Umbilical cord (tissue), 2 donors: ENCODE measurements around the gene MAPK11. TPM values are rescaled to one million over a fixed set of nuclear protein-coding genes. Genes with fewer than 3 reads are reported as not detected.
A peak's percentile ranks its signal among the peaks of the same experiment; 100 is the strongest.

ENCODE experiments used
- DNase-seq: peaks from one replicate; pipeline ENCODE4 v3.0.0-alpha.2; 2015; ENCODE audit warnings: low spot score
- total RNA-seq: library from RNA; depleted of rRNA; stranded (reverse); fragments of >200 nt; gene quantifications from one replicate; pipeline ENCODE4 v1.2.3, GENCODE V29; 2014; ENCODE audit warnings: low replicate concordance; ENCODE audit not compliant: insufficient read depth

The MAPK11 gene
- total RNA-seq, 1 donor from 2014 or later = 4.3 TPM

DNA sequence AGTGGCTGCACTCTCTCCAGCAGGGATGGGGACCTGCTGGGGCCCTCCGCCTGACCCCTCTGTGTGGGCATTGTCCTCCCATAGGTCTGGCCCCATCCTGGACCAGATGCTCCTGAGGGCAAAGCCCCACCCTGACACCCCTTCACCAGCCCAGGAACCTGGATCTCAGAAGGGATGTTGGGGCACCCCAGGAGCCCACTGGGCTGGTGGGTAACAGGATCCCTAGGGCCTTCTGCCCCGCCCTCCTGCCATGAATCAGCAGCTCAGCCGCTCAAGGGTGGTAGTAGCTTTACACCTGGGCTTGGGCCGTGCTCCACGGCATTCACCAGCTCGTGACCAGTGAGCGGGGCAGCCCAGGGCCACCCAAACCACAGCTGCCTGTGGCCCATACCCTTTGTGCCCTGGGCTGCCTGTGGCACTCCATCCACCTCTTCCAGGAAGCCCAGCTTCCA is 7.7 kb downstream of the MAPK11 start:
- no peak for DNase-seq

DNA sequence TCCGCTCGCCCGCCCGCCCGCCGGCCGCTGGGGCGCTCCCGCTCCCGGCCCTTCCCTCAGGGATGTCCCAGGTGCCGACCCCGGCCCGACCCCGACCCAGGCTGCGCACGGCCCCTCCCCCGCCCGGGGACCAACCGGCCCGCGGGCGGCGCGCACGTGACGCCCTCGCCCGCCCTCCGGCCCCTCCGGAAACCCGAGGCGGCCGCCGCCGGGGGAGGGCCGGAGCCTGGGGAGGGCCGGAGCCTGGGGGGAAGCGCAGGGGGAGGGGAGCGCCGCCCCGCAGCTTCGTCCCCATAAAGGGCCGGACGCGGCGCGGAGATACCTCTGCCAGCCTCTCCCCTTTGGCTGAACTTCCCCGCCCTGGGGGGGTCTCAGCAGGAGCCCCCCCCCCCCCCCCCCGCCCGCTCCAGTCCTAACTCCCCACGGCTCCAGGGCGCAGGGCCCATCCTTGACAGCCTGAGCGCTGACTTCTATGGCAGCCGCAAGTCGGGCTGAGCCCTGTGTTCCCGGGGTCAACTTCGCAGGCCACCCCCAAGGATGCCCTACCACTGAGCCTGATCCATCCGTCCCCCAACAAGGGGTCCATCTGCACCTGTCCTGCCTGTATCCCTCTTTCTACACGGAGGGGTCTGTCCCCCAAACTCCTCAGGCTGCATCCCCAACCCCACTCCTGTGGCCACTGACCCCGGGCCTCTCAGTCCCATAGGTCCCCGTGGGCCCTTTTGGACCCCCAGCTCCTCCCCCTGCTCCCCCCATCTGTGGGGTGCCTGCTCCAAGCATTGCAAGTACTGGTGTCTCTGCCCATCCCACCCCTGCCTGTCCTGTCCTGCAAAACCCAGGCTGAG is 8.3 kb downstream of the MAPK11 start, which contains the start of gene MAPK12:
MAPK12 (minus strand) TSS at position 69 of the 845 bp plus-strand sequence. CDS start 174 bp downstream, outside the sequence.
- DNase-seq = peak; percentile 57

DNA sequence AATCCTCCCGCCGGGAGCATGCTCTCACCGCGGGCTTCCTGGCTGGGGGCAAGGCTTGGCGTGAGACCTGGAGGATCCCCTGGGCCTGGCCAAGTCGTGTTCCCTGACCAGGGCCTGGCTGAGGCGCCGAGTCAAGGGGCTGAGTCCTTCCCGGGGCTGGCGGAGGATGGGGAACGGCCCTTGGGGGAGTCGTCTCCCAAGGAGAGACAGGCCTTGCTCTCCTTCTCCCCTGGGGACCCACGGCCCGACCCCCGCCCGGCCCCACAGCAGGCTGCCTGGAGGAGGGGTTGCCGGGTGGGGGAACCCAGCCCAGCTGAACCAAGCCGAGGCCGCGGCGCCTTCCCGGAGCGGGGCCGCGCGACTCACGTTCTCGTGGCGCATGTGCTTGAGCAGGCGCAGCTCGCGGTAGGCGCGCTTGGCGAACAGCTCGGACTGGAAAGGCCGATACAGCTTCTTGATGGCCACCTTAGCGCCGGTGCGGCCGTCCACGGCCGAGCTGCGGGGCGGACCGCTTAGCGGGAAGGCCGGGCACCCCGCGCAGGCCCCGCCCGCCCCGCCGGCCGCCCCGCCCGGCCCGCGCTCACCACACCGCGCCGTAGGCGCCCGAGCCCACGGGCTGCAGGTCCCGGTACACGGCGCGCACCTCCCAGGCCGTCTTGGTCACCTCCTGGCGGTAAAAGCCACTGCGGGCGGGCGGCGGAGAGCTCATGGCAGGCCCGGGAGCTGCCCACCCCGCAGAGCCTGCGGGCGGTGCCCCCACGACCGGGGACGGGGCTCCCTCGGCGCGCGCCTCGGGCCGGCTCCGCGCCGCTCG is 9.2 kb downstream of the MAPK11 start:
- peak; percentile 57 for DNase-seq

DNA sequence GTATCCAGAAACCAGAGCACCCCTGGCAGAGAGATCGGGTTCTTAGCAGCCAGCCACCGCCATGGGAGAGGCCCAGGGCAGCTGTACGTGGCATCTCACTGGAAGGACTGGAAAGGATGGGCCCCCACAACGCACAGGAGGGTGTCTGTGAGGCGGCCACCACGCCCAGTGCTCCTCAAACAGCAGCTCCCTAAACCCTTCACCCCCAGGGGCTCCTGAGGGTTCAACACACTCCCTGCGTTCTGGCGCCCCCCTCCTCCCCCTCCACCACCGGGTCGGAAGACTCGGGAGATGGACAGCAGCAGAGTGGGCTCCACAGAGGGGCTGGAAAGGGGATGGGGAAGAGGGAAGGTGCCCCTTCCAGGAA is 9.8 kb downstream of the MAPK11 start:
- DNase-seq = no peak

DNA sequence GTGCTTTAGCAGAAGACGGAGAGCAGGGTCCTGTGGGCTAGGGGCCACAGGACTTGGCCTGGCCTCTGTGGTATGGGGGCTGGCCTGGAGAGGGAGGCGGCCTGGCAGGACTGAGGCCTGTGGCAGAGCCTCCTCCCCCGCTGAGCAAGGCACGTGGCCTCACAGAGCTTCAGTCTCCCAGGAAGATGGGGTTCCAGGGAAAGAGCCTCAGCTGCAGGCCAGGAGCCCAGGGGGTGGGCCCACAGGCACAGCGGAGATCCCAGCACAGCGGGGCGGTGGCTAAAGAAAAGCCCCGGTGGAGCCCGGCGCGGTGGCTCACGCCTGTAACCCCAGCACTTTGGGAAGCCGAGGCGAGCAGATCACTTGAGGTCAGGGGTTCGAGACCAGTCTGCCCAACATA is 10.9 kb downstream of the MAPK11 start:
- no peak for DNase-seq

DNA sequence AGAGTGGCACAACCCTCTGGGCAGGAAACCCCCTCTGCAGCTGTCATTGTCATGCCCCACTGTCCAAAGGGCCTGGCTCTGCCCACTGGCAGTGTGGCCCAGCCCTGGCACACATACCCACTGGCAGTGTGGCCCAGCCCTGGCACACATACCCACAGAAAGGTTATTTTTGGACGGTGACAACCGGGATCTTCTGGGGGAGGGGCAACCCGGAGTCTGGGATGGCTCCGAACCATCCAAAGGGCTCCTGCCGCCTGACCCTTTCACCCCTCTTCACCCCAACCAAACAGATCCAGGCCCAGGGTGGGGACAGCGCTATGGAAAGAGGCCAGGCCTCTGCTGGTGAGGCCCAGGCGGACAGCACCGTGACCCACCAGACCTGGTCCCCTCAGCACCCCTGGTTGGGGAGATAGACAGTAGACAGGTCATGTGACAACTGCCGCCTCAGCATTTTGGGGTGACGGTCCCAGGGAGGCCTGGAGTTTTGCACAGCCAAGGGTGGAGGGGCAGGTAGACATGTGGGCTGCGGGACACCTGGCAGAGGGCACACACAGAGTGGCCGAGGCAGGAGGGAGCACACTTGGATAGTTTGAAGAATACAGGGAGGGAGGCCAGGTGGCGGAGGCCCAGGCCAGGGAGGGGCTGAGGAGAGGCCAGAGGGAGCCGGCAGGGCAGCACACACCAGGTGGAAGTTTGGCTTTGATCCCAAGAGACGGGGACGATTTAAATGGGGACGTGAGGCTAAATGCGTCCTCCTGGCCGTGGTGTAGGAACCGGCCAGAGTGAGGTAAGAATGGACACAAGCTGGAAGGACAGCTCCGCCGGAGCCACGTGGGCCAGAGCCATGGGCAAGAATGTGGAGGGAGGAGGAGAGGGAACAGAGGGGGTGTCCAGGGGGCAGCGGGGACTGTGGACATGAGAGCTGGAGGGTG is 11.6 kb downstream of the MAPK11 start:
- DNase-seq = no peak

DNA sequence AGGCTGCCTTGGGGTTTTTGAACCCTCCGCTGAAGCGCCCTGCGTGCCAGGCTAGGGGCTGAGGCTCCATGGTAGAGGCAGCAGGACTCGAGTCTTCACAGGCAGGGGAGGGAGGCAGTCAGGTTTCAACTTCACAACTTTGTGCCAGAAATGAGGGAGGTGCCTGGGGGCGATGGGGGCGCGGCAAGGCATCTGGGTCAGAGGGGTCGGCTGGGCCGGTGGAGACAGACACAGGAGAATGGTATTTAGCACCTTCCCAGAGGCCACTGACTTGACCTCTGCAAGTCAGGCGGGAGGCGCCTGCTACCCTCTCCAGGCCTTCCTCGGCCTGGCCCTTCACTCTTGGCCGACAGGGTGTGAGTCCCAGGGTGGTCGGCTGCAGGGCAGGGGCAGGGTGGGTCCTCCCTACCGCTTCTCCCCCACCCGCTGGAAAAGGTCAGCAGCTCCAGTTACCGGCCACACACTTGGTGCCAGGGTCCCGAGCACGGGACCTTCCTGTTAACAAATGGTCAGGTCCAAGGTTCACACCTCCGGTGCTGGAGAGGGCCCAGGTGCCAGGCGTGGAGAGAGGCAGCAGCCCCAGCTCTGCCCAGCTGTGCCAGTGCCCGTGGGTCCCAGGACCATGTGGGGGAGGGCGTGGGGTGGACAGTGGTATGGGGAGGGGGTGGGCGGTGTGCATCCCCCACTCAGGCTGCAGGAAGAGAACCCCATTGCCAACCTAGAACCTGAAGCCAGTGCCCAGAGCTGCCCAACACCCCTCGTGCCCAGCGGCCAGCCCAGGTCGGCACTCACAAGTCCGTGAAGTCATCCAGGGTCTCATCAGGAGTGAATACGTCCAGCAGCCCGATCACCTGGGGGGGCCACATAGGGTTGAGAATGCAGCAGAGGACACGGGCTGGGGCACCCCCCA is 12.5 kb downstream of the MAPK11 start:
- DNase-seq = no peak

DNA sequence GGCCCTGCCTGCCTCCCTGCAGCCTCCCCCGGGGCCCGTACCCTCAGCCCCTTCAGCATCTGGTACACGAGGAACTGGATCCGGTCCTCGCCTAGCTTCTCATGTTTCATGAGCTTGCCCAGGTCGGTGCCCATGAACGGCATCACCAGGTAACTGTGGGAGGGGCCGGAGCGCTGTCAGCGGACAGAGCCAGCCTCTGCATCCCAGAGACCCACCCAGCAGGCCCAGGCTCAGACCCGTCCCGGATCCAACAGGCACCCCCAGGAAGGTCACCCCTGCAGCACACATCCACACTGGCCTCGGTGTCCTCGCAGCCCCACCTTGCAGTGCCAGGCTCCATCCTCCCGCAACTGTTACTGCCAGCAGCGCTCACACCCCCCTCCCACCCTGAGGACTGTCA is 13.1 kb downstream of the MAPK11 start:
- no peak for DNase-seq

DNA sequence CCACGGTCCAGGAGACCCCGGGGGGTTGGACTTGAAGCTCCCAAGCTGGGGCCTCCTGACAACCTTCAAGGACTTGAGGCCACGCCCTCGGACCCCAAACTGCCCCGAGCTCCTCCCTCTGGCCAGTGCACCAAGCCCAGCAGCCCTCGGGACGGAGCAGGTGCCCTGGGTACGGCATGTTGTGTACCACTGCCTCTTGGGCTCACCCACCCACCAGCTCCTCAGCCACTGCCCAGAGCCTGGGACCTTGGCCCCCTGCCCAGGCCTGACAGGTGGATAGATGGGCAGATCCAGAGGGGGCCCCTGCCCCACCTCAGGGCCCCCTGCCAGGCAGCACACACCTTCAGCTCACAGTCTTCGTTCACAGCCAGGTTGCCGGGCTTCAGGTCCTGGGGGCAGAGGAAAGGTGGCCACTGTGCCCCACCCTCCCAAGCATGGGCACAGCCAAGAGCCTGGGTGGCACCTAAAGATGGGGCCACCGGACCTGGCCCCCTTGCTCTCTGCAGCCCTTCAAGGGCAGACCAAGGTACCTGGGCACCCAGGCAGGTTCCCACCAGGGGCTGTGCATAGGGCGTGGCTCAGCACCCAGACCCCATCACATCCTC is 13.8 kb downstream of the MAPK11 start:
- DNase-seq = no peak

DNA sequence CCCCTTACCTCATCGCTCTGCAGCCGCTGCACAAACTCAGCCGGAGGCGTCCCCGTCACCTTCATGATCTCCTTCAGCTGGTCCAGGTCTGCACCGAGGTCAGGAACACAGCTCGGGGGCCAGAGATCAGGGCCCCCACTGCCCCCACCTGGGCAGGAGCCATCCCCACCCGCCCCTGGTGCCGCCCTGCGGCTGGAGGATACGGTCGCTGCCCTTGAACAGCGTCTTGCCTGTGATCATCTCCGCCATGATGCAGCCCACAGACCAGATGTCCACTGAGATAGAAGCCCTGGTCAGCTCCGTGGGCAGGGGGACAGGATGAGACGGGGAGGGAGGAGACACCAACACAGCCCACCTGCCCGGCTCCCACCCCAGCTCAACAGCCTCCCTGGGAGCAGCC is 14.6 kb downstream of the MAPK11 start:
- no peak for DNase-seq

DNA sequence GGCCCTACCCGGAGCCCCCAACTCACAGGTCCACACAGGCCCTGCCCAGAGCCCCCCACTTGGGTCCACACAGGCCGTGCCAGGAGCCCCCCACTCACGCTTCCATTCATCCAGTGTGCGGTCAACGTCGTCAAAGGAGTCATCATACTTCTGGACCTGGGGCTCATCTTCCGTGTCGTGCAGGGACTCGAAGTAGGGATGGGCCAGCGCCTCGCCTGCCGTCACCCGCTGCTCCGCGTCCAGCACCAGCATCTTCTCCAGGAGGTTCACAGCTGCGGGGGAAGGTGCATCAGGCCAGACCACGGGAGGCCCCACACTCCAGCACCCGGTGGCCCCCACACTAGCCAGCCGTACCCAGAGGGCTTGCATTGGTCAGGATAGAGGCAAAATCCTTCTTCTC is 15.1 kb downstream of the MAPK11 start:
- no peak for DNase-seq

DNA sequence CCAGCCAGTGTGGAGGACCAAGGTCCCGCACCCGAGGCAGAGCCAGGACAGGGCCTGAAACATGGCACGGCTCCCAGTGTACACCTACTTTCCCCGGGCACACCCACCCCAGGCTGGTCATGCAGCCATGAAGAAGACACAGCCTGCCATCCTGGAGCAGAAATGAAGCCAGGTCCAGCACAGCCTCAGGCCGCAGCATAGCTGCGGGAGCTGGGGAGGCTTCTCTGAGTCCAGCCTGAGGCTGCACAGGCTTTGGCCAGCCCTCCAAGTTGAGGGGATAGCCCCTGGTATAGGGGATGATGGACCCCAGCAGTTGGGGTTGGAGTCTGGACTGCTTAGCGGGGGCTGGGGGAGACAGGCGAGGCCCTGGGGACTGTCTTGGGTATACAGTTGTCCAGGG is 16.2 kb downstream of the MAPK11 start:
- DNase-seq = no peak

DNA sequence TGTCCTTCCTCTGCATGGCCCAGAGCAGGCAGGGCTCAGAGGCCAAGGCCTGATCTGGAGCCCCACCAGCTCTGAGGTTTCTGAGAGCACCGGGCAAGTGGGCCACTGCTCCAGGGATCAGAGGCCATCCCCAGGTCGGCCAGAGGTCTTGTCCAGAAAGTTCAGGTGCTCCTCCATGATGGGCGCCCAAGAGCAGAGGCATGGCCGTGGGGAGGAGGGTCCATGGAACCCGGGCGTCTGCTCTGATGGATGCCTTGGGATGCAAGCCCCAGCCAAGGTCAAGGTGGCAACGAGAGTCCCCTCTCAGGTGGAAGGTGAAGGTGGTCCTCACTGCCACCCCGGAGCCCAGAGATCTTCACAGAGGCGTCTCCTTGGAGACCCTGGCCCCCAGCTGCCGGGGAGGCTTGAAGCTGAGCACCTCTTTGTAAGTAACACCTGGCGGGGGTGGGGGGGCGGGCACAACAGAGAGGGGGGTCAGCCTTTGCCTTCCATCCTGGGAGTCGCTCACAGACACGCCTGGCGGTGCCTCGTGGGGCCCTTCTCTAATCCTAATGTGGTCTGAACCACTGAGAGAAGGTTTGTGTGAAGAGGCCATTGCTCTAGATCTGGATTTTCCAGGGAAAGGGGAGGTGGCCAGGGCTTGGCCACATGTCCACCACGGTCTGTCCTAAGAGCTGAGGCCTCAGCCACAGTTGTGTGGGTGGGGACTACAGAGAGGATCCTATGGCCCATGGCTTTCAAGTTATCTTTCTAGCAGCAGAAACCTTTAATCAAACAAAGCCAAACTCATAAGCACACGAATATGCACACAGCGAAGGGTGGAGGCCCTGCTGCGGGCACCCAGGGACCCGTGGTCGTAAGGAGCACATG is 16.9 kb downstream of the MAPK11 start:
- DNase-seq = no peak

DNA sequence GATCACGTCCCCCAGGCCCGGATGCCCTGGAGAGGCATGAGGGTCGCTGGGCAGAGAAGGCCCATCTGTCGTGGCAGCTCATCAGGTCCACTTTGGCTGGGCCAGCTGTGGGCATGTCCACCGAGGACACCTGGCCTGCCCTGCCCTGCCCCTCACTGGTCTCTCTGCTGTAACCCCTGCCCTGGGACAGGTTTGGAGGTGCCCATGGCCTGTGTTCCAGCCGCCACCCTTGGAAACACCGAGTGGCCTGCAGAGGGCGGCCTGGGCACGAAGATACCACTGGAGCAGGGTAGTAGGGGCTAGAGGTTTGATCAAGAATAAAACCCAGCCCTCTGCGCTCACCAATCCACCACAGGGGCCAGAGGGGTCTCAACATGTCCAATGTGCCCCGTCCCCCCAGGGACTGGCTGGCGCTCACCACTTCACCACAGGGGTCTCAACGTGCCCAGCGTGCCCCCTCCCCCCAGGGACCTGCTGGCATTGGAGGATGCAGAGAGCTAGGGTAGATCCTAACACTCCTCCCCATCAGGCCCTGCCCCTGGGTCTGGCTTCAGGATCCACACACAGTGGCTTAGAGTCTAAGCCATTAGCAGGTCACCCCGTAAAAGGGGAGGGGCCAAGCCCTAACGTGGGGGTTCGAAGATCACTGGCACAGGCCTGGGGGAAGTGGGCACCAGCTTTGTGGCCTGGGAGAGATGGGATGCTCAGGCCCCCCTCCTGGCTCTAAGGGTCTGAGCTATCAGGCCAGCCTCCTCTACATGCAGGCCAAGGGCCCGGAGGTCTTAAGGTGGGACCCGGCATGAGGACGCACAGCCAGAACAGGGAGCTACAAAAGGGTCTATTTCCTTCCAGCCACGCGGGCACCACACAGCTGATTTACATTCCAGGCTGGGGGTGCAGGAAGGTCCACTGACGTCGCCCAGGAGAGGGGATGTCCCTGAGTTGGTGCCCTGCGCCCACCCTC is 17.8 kb downstream of the MAPK11 start:
- DNase-seq = peak; percentile 69

DNA sequence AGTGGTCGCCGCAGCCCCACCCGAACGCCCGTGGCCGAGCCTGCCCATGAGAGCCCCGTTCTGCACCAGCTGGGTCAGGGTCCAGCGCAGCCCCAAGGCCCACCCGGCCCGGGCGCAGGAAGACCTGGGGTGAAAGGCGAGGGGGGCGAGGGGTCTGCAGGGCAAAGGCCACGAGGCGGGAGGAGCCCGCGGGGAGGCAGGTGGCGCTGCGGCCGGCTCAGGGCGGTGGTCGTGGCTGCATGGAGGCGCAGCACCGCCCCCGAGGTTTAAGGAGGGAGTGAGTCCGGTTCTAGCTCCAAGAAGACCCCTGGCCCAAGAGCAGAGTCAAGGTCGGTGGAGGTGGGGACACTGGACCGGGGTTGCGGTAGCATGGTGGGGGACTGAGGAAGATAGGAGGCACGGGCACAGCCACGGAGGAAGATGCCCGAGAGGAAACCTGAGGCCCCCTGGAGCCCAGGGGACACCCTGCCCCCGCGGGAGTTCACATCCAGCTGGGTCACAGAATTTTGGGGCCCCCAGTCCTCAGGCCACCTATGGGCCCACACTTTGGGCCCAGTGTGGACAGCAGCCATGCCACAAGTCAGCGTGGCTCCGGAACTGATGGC is 18.6 kb downstream of the MAPK11 start:
- no peak for DNase-seq

DNA sequence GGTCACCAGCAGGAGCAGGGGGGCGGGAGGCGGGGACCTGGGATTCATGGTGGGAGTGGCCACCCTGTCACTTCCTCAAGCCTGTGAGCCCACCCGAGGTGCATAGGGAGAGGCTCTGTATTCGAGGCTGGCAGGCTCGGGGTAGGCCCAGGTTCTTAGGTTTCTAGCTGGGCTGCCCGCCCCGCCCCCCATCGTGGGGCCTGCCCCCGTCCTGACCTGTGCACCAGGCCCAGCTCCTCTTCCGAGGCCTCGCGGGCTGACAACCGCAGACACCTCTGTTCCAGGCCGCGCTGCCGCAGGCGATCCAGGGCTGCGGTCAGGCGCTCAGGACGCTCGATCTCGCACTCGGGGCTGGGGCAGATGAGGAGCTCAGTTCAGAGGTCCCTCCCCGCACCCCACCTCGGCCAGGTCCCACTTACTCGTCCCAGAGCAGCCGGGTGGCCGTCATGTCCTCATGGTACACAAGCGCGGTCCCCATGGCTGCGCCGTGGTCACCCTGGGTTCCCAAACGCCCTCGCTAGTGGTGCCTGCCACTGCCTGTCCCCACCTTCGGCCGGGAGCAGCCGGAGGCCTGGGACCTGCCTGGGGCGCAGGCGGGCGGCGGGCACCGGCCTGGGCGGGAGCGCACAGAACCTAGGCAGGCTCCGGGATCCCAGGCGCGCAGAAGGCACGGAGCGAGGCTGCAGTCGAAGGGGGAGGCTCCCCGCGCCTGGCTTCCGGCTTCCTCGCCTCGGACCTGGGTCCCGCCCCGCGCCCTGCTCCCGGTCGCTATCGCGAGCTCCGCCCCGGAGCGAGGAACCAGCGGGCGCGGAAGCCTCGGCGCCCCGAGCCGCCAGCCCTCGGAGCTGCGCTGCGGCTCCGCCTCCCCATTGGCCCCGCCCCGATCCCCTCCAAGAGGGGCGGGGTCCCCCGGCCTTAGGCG is 19.4 kb downstream of the MAPK11 start, which contains the start of gene HDAC10:
HDAC10 (minus strand) TSS at position 711 of the 922 bp plus-strand sequence; CDS start at position 478, 233 bp downstream.
- peak; percentile 84 for DNase-seq
